ENCODE measurements around the gene PDE9A.

PDE9A gene

GRCh38 chr21:42760951-42761751 is 107.7 kb downstream of the PDE9A start:
- no peak for DNase-seq

GRCh38 chr21:42761776-42762335 is 108.4 kb downstream of the PDE9A start:
- DNase-seq, result no peak

GRCh38 chr21:42763581-42764442 is 110.4 kb downstream of the PDE9A start:
- DNase-seq, result no peak

DNA sequence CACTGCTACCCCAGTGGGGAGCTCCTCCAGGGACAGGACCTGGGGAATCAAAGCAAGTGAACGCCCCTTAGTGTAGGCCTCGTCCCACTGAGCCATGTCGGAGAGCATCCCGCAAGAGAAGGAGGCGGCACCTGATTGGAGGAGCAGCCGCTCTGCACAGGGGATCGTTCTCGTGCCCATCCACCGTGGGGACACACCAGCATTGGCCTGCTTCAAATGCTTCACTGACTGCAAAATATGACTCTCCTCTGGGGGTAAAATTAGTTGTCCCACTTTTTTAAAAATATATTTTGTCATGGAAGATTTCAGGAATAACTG is 111.0 kb downstream of the PDE9A start:
- DNase-seq, result no peak

DNA sequence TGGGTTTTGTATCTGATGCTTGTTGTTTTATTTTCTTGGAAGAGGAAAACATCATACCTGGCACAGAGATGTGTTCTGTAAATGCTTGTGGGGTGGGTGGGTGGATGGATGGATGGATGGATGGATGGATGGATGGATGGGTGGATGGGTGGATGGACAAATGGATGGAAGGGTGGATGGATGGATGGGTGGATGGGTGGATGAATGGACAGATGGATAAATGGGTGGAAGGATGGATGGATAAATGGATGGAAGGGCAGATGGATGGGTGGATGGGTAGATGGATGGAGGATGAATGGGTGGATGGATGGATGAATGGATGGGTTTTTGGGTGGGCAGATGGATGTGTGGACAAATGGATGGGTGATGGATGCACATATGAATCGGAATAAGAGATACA is 111.5 kb downstream of the PDE9A start:
- no peak for DNase-seq

DNA sequence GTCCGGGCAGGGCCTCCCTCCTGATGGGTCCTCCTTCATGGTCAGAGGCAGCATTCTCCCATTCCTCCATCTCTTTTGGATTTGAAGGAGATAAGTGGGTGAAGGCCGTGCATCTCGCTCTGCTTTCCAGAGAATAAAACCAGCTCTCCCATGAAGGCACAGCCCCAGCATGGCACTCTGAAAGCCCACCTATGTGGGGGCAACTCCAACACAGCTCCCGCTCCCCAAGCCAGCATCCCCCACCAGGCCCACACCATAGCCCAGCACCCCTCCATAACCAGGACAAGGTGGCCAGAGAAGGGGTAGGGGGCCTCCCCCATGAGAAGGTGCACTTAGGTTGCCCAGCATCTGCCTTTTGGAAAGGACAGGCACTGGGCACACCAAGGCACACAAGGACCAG is 112.2 kb downstream of the PDE9A start:
- DNase-seq, result no peak

- no peak for DNase-seq
Observed at GRCh38 chr21:42766739-42767560, 113.5 kb downstream of the PDE9A start.

DNA sequence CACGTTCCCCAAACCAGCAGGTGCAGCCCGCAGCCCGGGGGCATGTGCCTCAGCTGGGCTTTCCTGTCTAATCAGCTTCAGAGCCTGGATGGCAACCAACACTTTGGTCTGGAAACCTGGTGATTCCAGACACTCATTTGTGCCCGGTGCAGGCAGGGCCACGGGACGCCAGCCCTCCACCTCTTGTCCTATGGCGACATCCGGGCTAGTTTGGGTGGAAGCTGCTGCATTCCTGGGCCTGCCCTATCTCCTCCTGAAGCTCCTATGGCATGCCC is 114.1 kb downstream of the PDE9A start:
- no peak for DNase-seq

DNA sequence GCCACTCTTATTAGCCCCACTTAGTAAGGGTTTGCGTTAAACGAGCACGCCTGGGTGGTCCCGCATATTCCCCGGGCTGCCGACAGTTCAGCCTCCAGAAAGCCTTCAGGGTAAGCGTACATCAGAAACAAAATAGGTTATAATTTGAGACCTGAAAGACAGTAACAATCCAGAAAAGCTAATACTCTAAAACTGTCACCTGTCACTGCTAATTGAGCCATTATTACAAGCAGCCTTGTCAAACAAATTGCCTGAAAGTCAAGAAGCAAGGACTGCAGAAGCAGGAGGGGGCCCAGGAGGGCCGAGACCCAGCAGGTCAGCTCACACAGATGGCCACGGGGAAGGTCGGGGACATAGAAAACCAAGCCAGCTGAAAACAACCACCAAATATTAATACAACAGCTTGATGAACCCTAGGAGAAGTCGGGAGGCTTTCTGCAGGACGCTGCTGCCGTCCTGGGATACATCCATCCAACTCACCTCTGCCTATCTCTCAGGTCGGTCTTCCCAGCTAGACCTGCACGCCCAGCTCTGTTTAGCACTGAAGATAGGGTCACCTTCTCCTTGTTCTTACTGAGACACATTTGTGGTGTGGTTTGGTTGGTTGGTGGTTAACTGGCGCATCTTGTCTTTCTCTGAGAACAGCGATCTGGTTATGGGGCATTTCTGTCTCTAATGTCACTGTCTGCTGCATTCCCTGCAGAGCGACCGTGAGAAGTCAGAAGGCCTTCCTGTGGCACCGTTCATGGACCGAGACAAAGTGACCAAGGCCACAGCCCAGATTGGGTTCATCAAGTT is 115.1 kb downstream of the PDE9A start:
- DNase-seq, result no peak

DNA sequence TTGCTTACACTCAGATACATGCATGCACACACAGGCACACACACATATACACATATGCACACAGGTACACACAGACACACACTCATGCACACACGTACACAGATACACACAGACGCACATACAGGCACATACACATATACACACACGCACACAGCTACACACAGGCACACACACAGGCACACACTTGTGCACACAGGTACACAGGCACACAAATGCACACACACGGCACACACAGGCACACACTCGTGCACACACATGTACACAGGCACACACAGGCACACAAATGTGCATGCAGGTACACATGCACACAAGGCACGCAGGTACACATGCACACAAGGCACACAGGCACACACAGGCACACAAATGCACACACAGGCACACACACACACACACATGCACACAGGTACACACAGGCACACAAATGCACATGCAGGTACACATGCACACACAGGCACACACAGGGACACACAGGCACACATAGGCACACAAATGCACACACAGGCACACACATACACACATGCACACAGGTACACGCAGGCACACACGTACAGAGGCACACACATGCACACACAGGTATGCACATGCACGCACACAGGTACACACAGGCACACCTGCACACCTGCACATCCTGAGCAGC is 115.9 kb downstream of the PDE9A start:
- DNase-seq, result no peak

GRCh38 chr21:42769820-42770716 is 116.6 kb downstream of the PDE9A start:
- no peak for DNase-seq

GRCh38 chr21:42770717-42771502 is 117.5 kb downstream of the PDE9A start:
- no peak for DNase-seq

- no peak for DNase-seq
Observed at GRCh38 chr21:42771503-42771805, 118.0 kb downstream of the PDE9A start.

DNA sequence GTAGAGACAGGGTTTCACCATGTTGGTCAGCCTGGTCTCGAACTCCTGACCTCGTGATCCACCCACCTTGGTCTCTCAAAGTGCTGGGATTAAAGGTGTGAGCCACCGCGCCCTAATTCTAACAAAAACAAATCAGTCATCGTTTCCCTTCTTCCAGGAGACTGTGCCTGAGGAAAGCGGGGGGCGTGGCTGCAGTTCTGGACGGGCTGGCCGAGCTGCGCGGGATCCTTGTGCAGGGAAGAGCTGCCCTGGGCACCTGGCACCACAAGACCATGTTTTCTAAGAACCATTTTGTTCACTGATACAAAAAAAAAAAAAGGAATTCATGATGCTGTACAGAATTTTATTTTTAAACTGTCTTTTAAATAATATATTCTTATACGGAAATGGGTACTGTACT is 121.7 kb downstream of the PDE9A start:
- no peak for DNase-seq

- DNase-seq, result no peak
Observed at GRCh38 chr21:42775891-42776290, 122.5 kb downstream of the PDE9A start.

DNA sequence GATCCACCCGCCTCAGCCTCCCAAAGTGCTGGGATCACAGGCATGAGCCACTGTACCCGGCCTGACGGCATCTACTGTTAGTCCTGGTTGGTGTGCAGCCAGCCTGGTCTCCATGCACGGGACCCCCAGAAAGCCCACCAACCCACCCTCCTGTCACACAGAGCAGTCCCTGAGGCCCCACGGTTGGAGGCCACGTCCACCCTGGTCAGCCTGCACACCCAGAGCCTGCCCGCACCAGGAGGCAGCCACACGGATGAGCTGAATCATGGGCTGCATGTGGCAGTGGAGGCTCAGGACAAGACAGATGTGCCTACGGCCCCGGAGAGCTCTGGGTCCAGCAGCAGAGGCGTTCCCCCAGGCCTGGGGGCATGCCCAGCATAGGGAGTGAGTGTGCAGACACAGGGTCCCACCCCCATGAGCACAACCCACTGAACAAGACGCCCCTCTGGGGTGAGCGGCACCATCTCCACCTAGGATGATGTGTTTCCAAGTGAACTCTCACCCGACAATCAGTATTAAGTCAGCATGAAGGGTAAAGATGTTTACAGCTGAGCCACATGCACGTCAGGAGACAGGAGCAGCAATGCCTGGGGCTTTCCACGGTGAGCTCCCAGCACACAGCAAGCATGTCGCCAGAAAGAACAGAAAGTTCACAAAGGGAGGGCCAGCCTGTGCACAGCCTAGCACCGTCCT is 123.8 kb downstream of the PDE9A start:
- no peak for DNase-seq

GRCh38 chr21:42777757-42778344 is 124.4 kb downstream of the PDE9A start:
- DNase-seq, result no peak

DNA sequence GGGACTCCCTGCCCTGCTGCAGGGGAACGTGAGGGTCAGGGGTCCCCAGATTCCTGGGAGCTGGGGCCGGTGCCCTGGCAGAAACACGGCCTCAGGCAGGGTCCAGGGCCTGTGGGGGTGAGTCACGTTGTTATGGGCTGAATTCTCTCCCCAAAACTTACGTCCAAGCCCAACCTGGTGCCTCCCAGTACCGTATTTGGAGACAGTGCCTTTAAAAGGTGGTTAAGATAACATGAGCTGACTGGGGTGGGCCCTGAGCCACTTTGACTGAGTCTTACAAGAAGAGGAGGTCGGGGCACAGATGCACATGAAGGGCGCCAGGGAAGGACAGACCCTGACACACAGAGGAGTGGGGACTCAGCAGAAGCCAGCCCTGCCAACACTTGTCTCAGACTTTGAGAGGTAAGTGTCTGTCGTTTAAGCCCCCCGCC is 126.0 kb downstream of the PDE9A start:
- DNase-seq, result no peak

DNA sequence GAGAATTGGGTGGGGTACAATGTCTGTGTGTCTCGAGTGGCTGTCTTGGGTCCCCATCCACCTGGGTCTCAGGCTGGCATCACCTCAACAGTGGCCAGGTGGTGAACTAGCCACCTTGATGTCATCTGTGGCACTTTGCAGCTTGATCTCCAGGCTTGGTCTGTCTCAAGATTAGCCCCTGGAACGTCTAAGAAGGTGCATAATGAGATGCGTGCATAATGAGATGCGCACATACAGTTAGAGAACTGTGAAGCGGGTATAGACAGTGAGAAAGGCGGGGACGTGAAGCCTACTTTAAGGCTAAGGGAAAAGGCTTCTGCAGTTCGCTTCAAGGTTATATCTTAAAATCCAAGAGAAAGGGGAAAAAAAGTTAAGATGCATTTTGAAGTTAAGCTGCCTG is 127.2 kb downstream of the PDE9A start:
- no peak for DNase-seq
